H1 (cell line): ENCODE results near the gene CALHM3. TPM values are rescaled to one million over a fixed set of nuclear protein-coding genes. Genes with fewer than 3 reads are reported as not detected.

Source experiments
- CTCF ChIA-PET: fragments of 300-600 bp; sonication (Branson Sonifier 250); formaldehyde crosslinking; loops from one replicate; lab custom pipeline; 2021; ENCODE audit not compliant: partially characterized antibody; lab: Charles Lee
- POLR2A ChIA-PET: fragments of 300-600 bp; sonication (Branson Sonifier 250); formaldehyde crosslinking; loops from one replicate; lab custom pipeline; 2021; ENCODE audit warnings: inconsistent platforms; ENCODE audit not compliant: partially characterized antibody; lab: Charles Lee
- DNase-seq, 2 experiments: peaks; one replicate each; pipeline versions ENCODE4 v3.0.0 to v3.0.0-alpha.2; 2010 to 2022; ENCODE audit warnings: low spot score in 2 of 2, low read depth in 1 of 2, mixed read lengths in 1 of 2
- FAIRE-seq: peaks from 2 replicates; lab custom pipeline; 2011; peaks lifted over from hg19 to GRCh38; lab: Jason Lieb, UNC
- H2AFZ ChIP-seq: 2 replicates; pipeline ENCODE4 v1.8.1; 2012; ENCODE audit warnings: low read length, inconsistent platforms
- H2AK5ac ChIP-seq: 2 replicates; pipeline ENCODE4 v1.6.1; 2013; ENCODE audit warnings: low read depth, low read length
- H2BK120ac ChIP-seq: replicated peaks from 2 replicates; pipeline ENCODE3; 2013; ENCODE audit warnings: low read depth, low read length, inconsistent platforms
- H2BK12ac ChIP-seq: 2 replicates; pipeline ENCODE4 v1.6.1; 2013; ENCODE audit warnings: low read depth, low read length
- H2BK15ac ChIP-seq: 2 replicates; pipeline ENCODE4 v1.6.1; 2013; ENCODE audit warnings: low read length
- H2BK20ac ChIP-seq: 2 replicates; pipeline ENCODE4 v1.6.1; 2013; ENCODE audit warnings: low read length
- H2BK5ac ChIP-seq: 2 replicates; pipeline ENCODE4 v1.6.1; 2013; ENCODE audit warnings: low read depth, low read length
- H3K14ac ChIP-seq: 2 replicates; pipeline ENCODE4 v1.6.1; 2013; ENCODE audit warnings: inconsistent platforms; ENCODE audit not compliant: insufficient read length
- H3K18ac ChIP-seq: 2 replicates; pipeline ENCODE4 v1.6.1; 2013; ENCODE audit warnings: low read length; ENCODE audit errors: extremely low read depth
- H3K23ac ChIP-seq: 2 replicates; pipeline ENCODE4 v1.6.1; 2013; ENCODE audit warnings: inconsistent platforms; ENCODE audit not compliant: insufficient read length
- H3K23me2 ChIP-seq: 2 replicates; pipeline ENCODE4 v1.6.1; 2013; ENCODE audit warnings: low read depth, low read length
- H3K27ac ChIP-seq: 2 replicates; pipeline ENCODE4 v1.6.1; 2011; ENCODE audit warnings: low read depth, low read length, inconsistent platforms
- H3K27me3 ChIP-seq, 4 experiments: replicated peaks in 1 of 4; 1 replicate in 1 of 4; 2 replicates in 3 of 4; pipeline versions ENCODE4 v1.6.1 to v1.8.1; 2011 to 2013; ENCODE audit warnings: low read length in 3 of 4, mild to moderate bottlenecking in 3 of 4, inconsistent platforms in 2 of 4, mixed read lengths in 2 of 4, moderate library complexity in 1 of 4; ENCODE audit not compliant: control insufficient read depth in 3 of 4, insufficient read depth in 3 of 4; ENCODE audit errors: extremely low read depth in 1 of 4
- H3K36me3 ChIP-seq, 4 experiments: 2 replicates each; pipeline versions ENCODE4 v1.6.1 to v1.8.1; 2011 to 2013; ENCODE audit warnings: mild to moderate bottlenecking in 4 of 4, low read length in 3 of 4, moderate library complexity in 2 of 4, control low read depth in 1 of 4, inconsistent platforms in 1 of 4; ENCODE audit not compliant: insufficient read depth in 4 of 4, control insufficient read depth in 2 of 4
- H3K4ac ChIP-seq: replicated peaks from 2 replicates; pipeline ENCODE3; 2013; ENCODE audit warnings: low read length, low read depth, mixed read lengths, inconsistent platforms; ENCODE audit not compliant: insufficient read length
- H3K4me1 ChIP-seq, 4 experiments: replicated peaks in 1 of 4; 1 replicate in 1 of 4; 2 replicates in 3 of 4; pipeline versions ENCODE4 v1.6.1 to v1.8.1; 2011 to 2013; ENCODE audit warnings: low read length in 3 of 4, inconsistent platforms in 2 of 4, mixed read lengths in 1 of 4; ENCODE audit not compliant: insufficient read depth in 4 of 4, control insufficient read depth in 3 of 4
- H3K4me2 ChIP-seq, 2 experiments: 2 replicates each; pipeline versions ENCODE4 v1.6.1 to v1.8.1; 2011 to 2013; ENCODE audit warnings: low read depth in 2 of 2, low read length in 2 of 2, control low read depth in 1 of 2, inconsistent platforms in 1 of 2, mild to moderate bottlenecking in 1 of 2; ENCODE audit not compliant: insufficient read depth in 1 of 2
- H3K4me3 ChIP-seq, 4 experiments: fragments of 200-600, 300-600 bp in 1 of 4; sonication (generic), shearing (Covaris generic), sonication (Bioruptor Twin) in 1 of 4; 2 replicates each; pipeline versions ENCODE4 v1.5.1 to v1.8.1; 2011 to 2016; ENCODE audit warnings: low read length in 4 of 4, low read depth in 3 of 4, control low read depth in 2 of 4, inconsistent platforms in 2 of 4, mild to moderate bottlenecking in 2 of 4, mixed read lengths in 1 of 4, moderate library complexity in 1 of 4; ENCODE audit not compliant: insufficient read depth in 2 of 4; ENCODE audit errors: extremely low read depth in 1 of 4
- H3K56ac ChIP-seq: replicated peaks from 2 replicates; pipeline ENCODE3; 2013; ENCODE audit warnings: low read depth, mild to moderate bottlenecking, mixed read lengths, low read length, inconsistent platforms; ENCODE audit not compliant: insufficient read length
- H3K79me1 ChIP-seq: 2 replicates; pipeline ENCODE4 v1.6.1; 2013; ENCODE audit warnings: low read depth, low read length, control low read depth
- H3K79me2 ChIP-seq, 2 experiments: 2 replicates each; pipeline versions ENCODE4 v1.6.1 to v1.8.1; 2012 to 2013; ENCODE audit warnings: low read length in 2 of 2, mild to moderate bottlenecking in 2 of 2, inconsistent platforms in 1 of 2; ENCODE audit not compliant: insufficient read depth in 2 of 2, control insufficient read depth in 1 of 2
- H3K9ac ChIP-seq, 4 experiments: replicated peaks in 1 of 4; 1 replicate in 1 of 4; 2 replicates in 3 of 4; pipeline versions ENCODE4 v1.6.1 to v1.8.1; 2011 to 2013; ENCODE audit warnings: low read depth in 3 of 4, low read length in 3 of 4, control low read depth in 2 of 4, mild to moderate bottlenecking in 2 of 4, moderate library complexity in 2 of 4, inconsistent platforms in 1 of 4; ENCODE audit errors: extremely low read depth in 1 of 4
- H3K9me3 ChIP-seq, 2 experiments: 2 replicates each; pipeline versions ENCODE4 v1.6.1 to v1.8.1; 2012 to 2013; ENCODE audit warnings: mild to moderate bottlenecking in 2 of 2, moderate library complexity in 2 of 2, control low read depth in 1 of 2, inconsistent platforms in 1 of 2, low read depth in 1 of 2, low read length in 1 of 2, mixed read lengths in 1 of 2; ENCODE audit not compliant: insufficient read depth in 2 of 2
- H4K20me1 ChIP-seq, 2 experiments: replicated peaks in 1 of 2; 2 replicates each; pipeline versions ENCODE3 to v1.8.1; 2011 to 2013; ENCODE audit warnings: inconsistent platforms in 2 of 2, low read length in 2 of 2, mild to moderate bottlenecking in 1 of 2; ENCODE audit not compliant: insufficient read depth in 2 of 2, control insufficient read depth in 1 of 2
- H4K5ac ChIP-seq: 2 replicates; pipeline ENCODE4 v1.6.1; 2013; ENCODE audit warnings: low read length, low read depth, mixed read lengths, inconsistent platforms; ENCODE audit not compliant: insufficient read length
- H4K8ac ChIP-seq: 2 replicates; pipeline ENCODE4 v1.8.0; 2013; ENCODE audit warnings: mild to moderate bottlenecking, moderate library complexity, low read length, inconsistent platforms; ENCODE audit not compliant: insufficient read depth; ENCODE audit errors: extremely low read depth
- H4K91ac ChIP-seq: replicated peaks from 2 replicates; pipeline ENCODE3; 2013; ENCODE audit warnings: low read length, mixed read lengths, inconsistent platforms; ENCODE audit not compliant: insufficient read length
- HDAC6 ChIP-seq: IDR thresholded peaks from one replicate; pipeline ENCODE4 v1.7.1; 2012; ENCODE audit warnings: low read depth, mild to moderate bottlenecking, inconsistent platforms, low read length, moderate library complexity
- KDM1A ChIP-seq: fragments of 200-600, 300-600 bp; sonication (generic); IDR thresholded peaks from 2 replicates; pipeline ENCODE4 v1.7.1; 2016; ENCODE audit warnings: mild to moderate bottlenecking, low read length, borderline replicate concordance
- KDM5A ChIP-seq: fragments of 200-600 bp; IDR thresholded peaks from 2 replicates; pipeline ENCODE4 v1.7.1; 2012; ENCODE audit warnings: mild to moderate bottlenecking, low read length, inconsistent platforms, mixed read lengths
- MAFK ChIP-seq: IDR thresholded peaks from 2 replicates; pipeline ENCODE4 v1.6.1; 2012; ENCODE audit warnings: low read depth, mild to moderate bottlenecking, improper control_type of control experiment, low read length
- NRF1 ChIP-seq: IDR thresholded peaks from 2 replicates; pipeline ENCODE4 v1.6.1; 2011; ENCODE audit warnings: mild to moderate bottlenecking, low read depth, low read length, improper control_type of control experiment
- RNF2 ChIP-seq: fragments of 200-900, 300-1000 bp; sonication (generic); IDR thresholded peaks from 2 replicates; pipeline ENCODE4 v1.7.1; 2016; ENCODE audit warnings: borderline replicate concordance, low read depth, mild to moderate bottlenecking, antibody characterized with exemption, low read length; ENCODE audit not compliant: poor library complexity, severe bottlenecking; ENCODE audit errors: missing control alignments
- SP2 ChIP-seq: IDR thresholded peaks from 2 replicates; pipeline ENCODE4 v1.6.1; 2012; ENCODE audit warnings: mild to moderate bottlenecking, low read length, inconsistent platforms
- SRF ChIP-seq: IDR thresholded peaks from 2 replicates; pipeline ENCODE4 v1.6.1; 2011; ENCODE audit warnings: mild to moderate bottlenecking, low read depth, low read length, moderate library complexity
- TEAD4 ChIP-seq: IDR thresholded peaks from 2 replicates; pipeline ENCODE4 v1.6.1; 2012; ENCODE audit warnings: low read depth, low read length, inconsistent platforms, mixed read lengths
- WGBS, 2 experiments: shearing (Covaris generic) in 1 of 2; methylation state at CpG; one replicate each; pipeline versions ENCODE4 v1.1.6 to v1.1.7; 2013 to 2015; ENCODE audit warnings: low lambda C conversion rate in 2 of 2, mixed read lengths in 2 of 2, inconsistent platforms in 1 of 2, low coverage in 1 of 2, missing lambda C conversion rate in 1 of 2; ENCODE audit not compliant: insufficient replicate concordance in 2 of 2, insufficient coverage in 1 of 2, insufficient read length in 1 of 2; ENCODE audit errors: extremely low coverage in 1 of 2, missing lambda C conversion rate in 1 of 2; 5-methylcytosine and 5-hydroxymethylcytosine counted together
- polyA plus RNA-seq, 7 experiments: library from polyadenylated mRNA; depleted of rRNA in 3 of 7; stranded (reverse) in 5 of 7; unstranded in 2 of 7; fragments of >200 nt in 5 of 7; fragments of 200-250 nt in 2 of 7; gene quantifications; 1 replicate in 5 of 7; 2 replicates in 1 of 7; 4 replicates in 1 of 7; pipeline versions ENCODE4 v1.2.1 to v1.2.3, GENCODE V29; 2011 to 2013; ENCODE audit warnings: missing spikeins in 2 of 7, mixed read lengths in 2 of 7
- total RNA-seq: library from RNA; stranded (reverse); fragmentation: NEBNext Ultra II Directional; extraction: Animal tissue kit (Norgen Biotek cat#: 25700); gene quantifications from 2 replicates; pipeline ENCODE4 v1.2.1, GENCODE V29; 2021

CALHM3 gene
- total and polyA plus RNA-seq, 2 of the 8 experiments (the other 6 are each of a cell fraction or from before 2014, with no cell fraction given): 0.17 to 0.60 TPM

GRCh38 chr10:103523683-103524082, 44.6 kb upstream of the CALHM3 start:
- Histone ChIP-seq H3K4ac (no peak overlapping the region), H3K14ac (no peak overlapping the region), H3K36me3 (no peaks in the 10 kb centered on the region), H3K4me2 (no peak overlapping the region), H3K27ac (no peak overlapping the region), H4K5ac (no peak overlapping the region), H3K79me2 (no peaks in the 10 kb centered on the region), H2BK20ac (no peak overlapping the region), H2BK15ac (no peak overlapping the region), H3K4me3 (no peak overlapping the region), H3K9me3 (no peaks in the 10 kb centered on the region), H3K4me1 (peaks cover 0 to 3% (median under 1%) of the 10 kb centered on the region in 4 experiments; a peak in 1 of 7 replicates), H2BK5ac (no peak overlapping the region), H3K23ac (no peak overlapping the region), H4K20me1 (no peaks in the 10 kb centered on the region), H3K9ac (no peak overlapping the region), H2AK5ac (no peak overlapping the region), H4K8ac (no peak overlapping the region), H2BK12ac (no peak overlapping the region), H3K79me1 (no peaks in the 10 kb centered on the region), H3K56ac (no peak overlapping the region), H3K27me3 (no peaks in the 10 kb centered on the region; a peak in 1 of 7 replicates), H2BK120ac (no peak overlapping the region), H3K23me2 (no peaks in the 10 kb centered on the region), H3K18ac (no peak overlapping the region), H4K91ac (no peak overlapping the region), H2AFZ (no peak overlapping the region)
- FAIRE-seq (no peak), DNase-seq (no peak)
- CTCF ChIA-PET: interaction anchor here (1.1 kb wide), 1 partner anchor 69 kb away, joined by 5 read pairs; no protein-coding TSS in a partner anchor
- WGBS, 2 experiments: 87% methylated on average over 4 of the region's 4 CpGs; no CpG with 5 or more reads in 1 of the 2 experiments
- POLR2A ChIA-PET: no interaction called here
- no peak for TF ChIP-seq HDAC6
- no peak for TF ChIP-seq SP2
- no peak for TF ChIP-seq NRF1
- TF ChIP-seq SRF: no peak
- TF ChIP-seq TEAD4: no peak
- TF ChIP-seq MAFK: no peak
- TF ChIP-seq KDM5A: no peak
- TF ChIP-seq RNF2: no peak
- no peak for TF ChIP-seq KDM1A
